ENCODE data around the gene CBX7. TPM values are rescaled to one million over a fixed set of nuclear protein-coding genes. Genes with fewer than 3 reads are reported as not detected.

Gene CBX7
- total and polyA plus RNA-seq, 4 donors: 8.5 to 12.7 (median 9.5) TPM

GRCh38 chr22:39181778-39182177 lies 29.3 kb upstream of the CBX7 start:
- H3K27ac ChIP-seq (ENCODE audit: low read depth, low read length): no peak overlapping the region
- no peaks in the 10 kb centered on the region for H3K9me3 ChIP-seq (ENCODE audit: control insufficient read depth, insufficient read depth, low read length)
- DNase-seq (ENCODE audit: low read depth in 4 of 6, low spot score in 6 of 6): no peak
- no peak overlapping the region for H3K4me3 ChIP-seq (ENCODE audit: low read depth, low read length)
- H3K36me3 ChIP-seq (ENCODE audit: control insufficient read depth, insufficient read depth, low read length): no peaks in the 10 kb centered on the region
- WGBS (ENCODE audit: insufficient coverage): 95% methylated on average over 5 of the region's 5 CpGs
- H3K27me3 ChIP-seq (ENCODE audit: control insufficient read depth, insufficient read depth, low read length): no peaks in the 10 kb centered on the region
- H3K4me1 ChIP-seq (ENCODE audit: control insufficient read depth, insufficient read depth, low read length): peaks cover 24% of the 10 kb centered on the region

- WGBS (ENCODE audit: insufficient coverage): 97% methylated on average over 5 of the region's 8 CpGs
- Histone ChIP-seq H3K9me3 (ENCODE audit: control insufficient read depth, insufficient read depth, low read length) (no peaks in the 10 kb centered on the region), H3K4me1 (ENCODE audit: control insufficient read depth, insufficient read depth, low read length) (peaks cover 26% of the 10 kb centered on the region), H3K27ac (ENCODE audit: low read depth, low read length) (no peak overlapping the region), H3K27me3 (ENCODE audit: control insufficient read depth, insufficient read depth, low read length) (no peaks in the 10 kb centered on the region), H3K36me3 (ENCODE audit: control insufficient read depth, insufficient read depth, low read length) (no peaks in the 10 kb centered on the region), H3K4me3 (ENCODE audit: low read depth, low read length) (no peak overlapping the region)
- DNase-seq (ENCODE audit: low read depth in 4 of 6, low spot score in 6 of 6): no peak
These were observed 28.9 kb upstream of the CBX7 start for GRCh38 chr22:39181356-39181755.

GRCh38 chr22:39179841-39180335 lies 27.4 kb upstream of the CBX7 start:
- no peaks in the 10 kb centered on the region for H3K36me3 ChIP-seq (ENCODE audit: control insufficient read depth, insufficient read depth, low read length)
- no peak overlapping the region for H3K4me3 ChIP-seq (ENCODE audit: low read depth, low read length)
- no peak for DNase-seq (ENCODE audit: low read depth in 4 of 6, low spot score in 6 of 6)
- no peak overlapping the region for H3K27ac ChIP-seq (ENCODE audit: low read depth, low read length)
- H3K9me3 ChIP-seq (ENCODE audit: control insufficient read depth, insufficient read depth, low read length): no peaks in the 10 kb centered on the region
- H3K4me1 ChIP-seq (ENCODE audit: control insufficient read depth, insufficient read depth, low read length): peaks cover 33% of the 10 kb centered on the region
- no peaks in the 10 kb centered on the region for H3K27me3 ChIP-seq (ENCODE audit: control insufficient read depth, insufficient read depth, low read length)
- 42% methylated on average over 15 of the region's 21 CpGs for WGBS (ENCODE audit: insufficient coverage)

DNA sequence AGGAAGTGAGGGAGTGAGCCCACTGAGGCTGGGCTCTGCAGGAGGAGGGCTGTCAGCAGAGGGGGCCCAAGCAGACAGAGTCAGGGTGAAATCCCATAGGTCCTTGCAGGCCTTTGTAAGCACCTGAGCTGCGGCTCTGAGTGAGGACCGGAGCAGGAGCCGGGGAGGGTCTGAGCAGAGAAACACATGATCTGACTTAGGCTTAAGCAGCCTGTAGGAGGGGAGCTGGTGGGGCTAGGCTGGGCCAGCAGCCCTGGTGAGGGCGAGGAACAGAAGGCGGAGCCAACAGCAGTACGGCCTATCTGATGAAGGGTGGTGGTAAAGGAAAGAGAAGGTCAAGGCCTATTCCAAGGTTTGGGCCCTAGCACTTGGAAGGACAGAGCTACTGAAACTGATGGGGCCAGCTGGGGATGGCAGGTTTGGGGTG lies 26.9 kb upstream of the CBX7 start:
- Histone ChIP-seq H3K27me3 (ENCODE audit: control insufficient read depth, insufficient read depth, low read length) (no peaks in the 10 kb centered on the region), H3K36me3 (ENCODE audit: control insufficient read depth, insufficient read depth, low read length) (no peaks in the 10 kb centered on the region), H3K9me3 (ENCODE audit: control insufficient read depth, insufficient read depth, low read length) (no peaks in the 10 kb centered on the region), H3K4me1 (ENCODE audit: control insufficient read depth, insufficient read depth, low read length) (peaks cover 33% of the 10 kb centered on the region), H3K27ac (ENCODE audit: low read depth, low read length) (no peak overlapping the region), H3K4me3 (ENCODE audit: low read depth, low read length) (no peak overlapping the region)
- 64% methylated on average over 6 of the region's 6 CpGs for WGBS (ENCODE audit: insufficient coverage)
- no peak for DNase-seq (ENCODE audit: low read depth in 4 of 6, low spot score in 6 of 6)

- Histone ChIP-seq H3K4me1 (ENCODE audit: control insufficient read depth, insufficient read depth, low read length) (peaks cover 38% of the 10 kb centered on the region), H3K4me3 (ENCODE audit: low read depth, low read length) (no peak overlapping the region), H3K36me3 (ENCODE audit: control insufficient read depth, insufficient read depth, low read length) (no peaks in the 10 kb centered on the region), H3K27ac (ENCODE audit: low read depth, low read length) (no peak overlapping the region), H3K9me3 (ENCODE audit: control insufficient read depth, insufficient read depth, low read length) (no peaks in the 10 kb centered on the region), H3K27me3 (ENCODE audit: control insufficient read depth, insufficient read depth, low read length) (no peaks in the 10 kb centered on the region)
- 94% methylated on average over 15 of the region's 19 CpGs for WGBS (ENCODE audit: insufficient coverage)
- no peak for DNase-seq (ENCODE audit: low read depth in 4 of 6, low spot score in 6 of 6)
These were observed 26.0 kb upstream of the CBX7 start for GRCh38 chr22:39178206-39179111.

DNA sequence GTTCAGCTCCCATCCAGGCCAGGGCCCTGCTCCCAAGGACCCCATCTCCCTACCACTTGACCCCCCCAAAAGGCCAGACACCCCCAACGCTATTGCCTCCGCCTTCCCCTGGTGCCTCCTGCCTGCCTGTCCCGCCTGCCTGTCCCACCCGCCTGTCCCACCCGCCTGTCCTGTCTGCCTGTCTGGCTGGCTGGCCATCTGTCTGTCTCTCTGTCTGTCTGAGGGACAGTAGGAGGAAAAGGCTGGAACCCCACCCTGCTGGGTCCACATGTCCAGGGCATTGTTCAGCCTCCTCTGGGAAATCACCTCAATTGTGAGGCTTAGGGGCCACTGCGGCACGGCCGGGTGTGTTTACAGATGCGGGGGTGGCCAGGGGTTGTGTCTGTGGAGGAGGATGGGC lies 25.3 kb upstream of the CBX7 start:
- WGBS (ENCODE audit: insufficient coverage): 84% methylated on average over 9 of the region's 9 CpGs

DNA sequence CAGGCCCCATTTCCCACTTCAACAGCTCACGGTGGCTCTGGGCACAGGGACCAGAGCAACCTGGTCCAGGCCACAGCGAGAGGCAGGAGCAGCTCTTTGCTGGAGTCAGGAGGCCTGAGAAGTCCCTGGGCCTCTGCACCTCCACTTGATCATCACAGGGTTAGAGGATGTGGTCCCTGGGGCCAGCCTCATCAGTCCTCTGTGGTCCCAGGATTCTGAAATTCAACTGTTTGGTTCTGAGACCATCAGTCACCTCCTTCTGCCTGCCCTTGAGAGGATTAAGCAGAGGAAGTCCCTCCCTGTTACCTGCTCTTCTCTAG lies 24.9 kb upstream of the CBX7 start:
- Histone ChIP-seq H3K27ac (ENCODE audit: low read depth, low read length) (no peak overlapping the region), H3K27me3 (ENCODE audit: control insufficient read depth, insufficient read depth, low read length) (no peaks in the 10 kb centered on the region), H3K9me3 (ENCODE audit: control insufficient read depth, insufficient read depth, low read length) (no peaks in the 10 kb centered on the region), H3K4me1 (ENCODE audit: control insufficient read depth, insufficient read depth, low read length) (peaks cover 44% of the 10 kb centered on the region), H3K4me3 (ENCODE audit: low read depth, low read length) (no peak overlapping the region), H3K36me3 (ENCODE audit: control insufficient read depth, insufficient read depth, low read length) (no peaks in the 10 kb centered on the region)
- no peak for DNase-seq (ENCODE audit: low read depth in 4 of 6, low spot score in 6 of 6)
- WGBS (ENCODE audit: insufficient coverage): no CpG with 5 or more reads among the region's 2 CpGs

More for the DNA sequence above, 25.3 kb upstream of the CBX7 start:
- Histone ChIP-seq H3K9me3 (ENCODE audit: control insufficient read depth, insufficient read depth, low read length) (no peaks in the 10 kb centered on the region), H3K36me3 (ENCODE audit: control insufficient read depth, insufficient read depth, low read length) (no peaks in the 10 kb centered on the region), H3K27ac (ENCODE audit: low read depth, low read length) (no peak overlapping the region), H3K27me3 (ENCODE audit: control insufficient read depth, insufficient read depth, low read length) (no peaks in the 10 kb centered on the region), H3K4me3 (ENCODE audit: low read depth, low read length) (no peak overlapping the region), H3K4me1 (ENCODE audit: control insufficient read depth, insufficient read depth, low read length) (peaks cover 44% of the 10 kb centered on the region)
- DNase-seq (ENCODE audit: low read depth in 4 of 6, low spot score in 6 of 6): no peak

- Histone ChIP-seq H3K4me1 (ENCODE audit: control insufficient read depth, insufficient read depth, low read length) (peaks cover 48% of the 10 kb centered on the region), H3K27ac (ENCODE audit: low read depth, low read length) (peak overlapping the region; percentile 91)
- WGBS (ENCODE audit: insufficient coverage): 74% methylated on average over 13 of the region's 14 CpGs
These were observed 24.4 kb upstream of the CBX7 start for GRCh38 chr22:39176714-39177455.

GRCh38 chr22:39176143-39176713 lies 23.7 kb upstream of the CBX7 start:
- Histone ChIP-seq H3K27ac (ENCODE audit: low read depth, low read length) (peak overlapping the region; percentile 91), H3K4me3 (ENCODE audit: low read depth, low read length) (no peak overlapping the region), H3K36me3 (ENCODE audit: control insufficient read depth, insufficient read depth, low read length) (peaks cover 3% of the 10 kb centered on the region), H3K27me3 (ENCODE audit: control insufficient read depth, insufficient read depth, low read length) (no peaks in the 10 kb centered on the region), H3K9me3 (ENCODE audit: control insufficient read depth, insufficient read depth, low read length) (no peaks in the 10 kb centered on the region), H3K4me1 (ENCODE audit: control insufficient read depth, insufficient read depth, low read length) (peaks cover 55% of the 10 kb centered on the region)
- WGBS (ENCODE audit: insufficient coverage): 17% methylated on average over 14 of the region's 23 CpGs
- peak in 1 of 6 donors; percentile 60 for DNase-seq (ENCODE audit: low read depth in 4 of 6, low spot score in 6 of 6)

More at GRCh38 chr22:39176714-39177455, 24.4 kb upstream of the CBX7 start:
- no peak overlapping the region for H3K4me3 ChIP-seq (ENCODE audit: low read depth, low read length)
- no peaks in the 10 kb centered on the region for H3K27me3 ChIP-seq (ENCODE audit: control insufficient read depth, insufficient read depth, low read length)
- H3K9me3 ChIP-seq (ENCODE audit: control insufficient read depth, insufficient read depth, low read length): no peaks in the 10 kb centered on the region
- no peak for DNase-seq (ENCODE audit: low read depth in 4 of 6, low spot score in 6 of 6)
- no peaks in the 10 kb centered on the region for H3K36me3 ChIP-seq (ENCODE audit: control insufficient read depth, insufficient read depth, low read length)

Measured in spinal cord (tissue), 10 donors.